CD14-positive monocyte (primary cell): ENCODE results near the gene ILK. TPM values are rescaled to one million over a fixed set of nuclear protein-coding genes. Genes with fewer than 3 reads are reported as not detected.

ENCODE experiments used
- DNase-seq, 3 donors: peaks; one replicate each; pipeline ENCODE4 v3.0.0-alpha.2; 2011 to 2022
- H2AFZ ChIP-seq: 2 replicates; pipeline ENCODE4 v1.6.0; 2012; ENCODE audit warnings: mild to moderate bottlenecking, low read depth, low read length, inconsistent platforms; ENCODE audit not compliant: insufficient read depth, poor library complexity, severe bottlenecking
- H3K27ac ChIP-seq, 2 donors: 1 replicate in 1 of 2; 2 replicates in 1 of 2; pipeline ENCODE4 v1.5.1; 2012 to 2013; ENCODE audit warnings: low read length in 2 of 2, control low read depth in 1 of 2, inconsistent platforms in 1 of 2, low read depth in 1 of 2, mild to moderate bottlenecking in 1 of 2
- H3K27me3 ChIP-seq, 2 donors: one replicate each; pipeline versions ENCODE4 v1.6.0 to v1.6.1; 2011 to 2013; ENCODE audit warnings: low read length in 2 of 2; ENCODE audit not compliant: control insufficient read depth in 2 of 2, insufficient read depth in 2 of 2
- H3K36me3 ChIP-seq, 2 donors: replicated peaks in 1 of 2; 1 replicate in 1 of 2; 2 replicates in 1 of 2; pipeline versions ENCODE4 v1.5.1 to v1.6.1; 2012 to 2013; ENCODE audit warnings: low read length in 2 of 2, control low read depth in 1 of 2, inconsistent platforms in 1 of 2, mild to moderate bottlenecking in 1 of 2; ENCODE audit not compliant: insufficient read depth in 2 of 2, control insufficient read depth in 1 of 2
- H3K4me1 ChIP-seq, 2 donors: 1 replicate in 1 of 2; 2 replicates in 1 of 2; pipeline versions ENCODE4 v1.5.1 to v1.6.1; 2012 to 2013; ENCODE audit warnings: low read length in 2 of 2, control low read depth in 1 of 2, inconsistent platforms in 1 of 2, mild to moderate bottlenecking in 1 of 2, moderate library complexity in 1 of 2; ENCODE audit not compliant: insufficient read depth in 2 of 2, control insufficient read depth in 1 of 2
- H3K4me2 ChIP-seq: replicated peaks from 2 replicates; pipeline ENCODE3; 2012; ENCODE audit warnings: low read length, moderate library complexity, mild to moderate bottlenecking; ENCODE audit not compliant: poor library complexity, severe bottlenecking; ENCODE audit errors: extremely low read depth
- H3K4me3 ChIP-seq, 3 experiments: fragments of 200-600 bp in 1 of 3; sonication (generic) in 1 of 3; replicated peaks in 1 of 3; 1 replicate in 2 of 3; 2 replicates in 1 of 3; pipeline ENCODE4 v1.5.1; 2011 to 2013; ENCODE audit warnings: low read length in 3 of 3, mild to moderate bottlenecking in 3 of 3, control low read depth in 2 of 3, low read depth in 2 of 3, inconsistent platforms in 1 of 3, moderate library complexity in 1 of 3
- H3K79me2 ChIP-seq: 2 replicates; pipeline ENCODE4 v1.6.0; 2012; ENCODE audit warnings: mild to moderate bottlenecking, control low read depth, inconsistent platforms, low read length, moderate library complexity; ENCODE audit not compliant: insufficient read depth
- H3K9ac ChIP-seq: 2 replicates; pipeline ENCODE4 v1.6.0; 2017; ENCODE audit warnings: low read length, mild to moderate bottlenecking; ENCODE audit not compliant: insufficient read depth, poor library complexity, severe bottlenecking
- H3K9me3 ChIP-seq, 2 donors: replicated peaks in 1 of 2; 1 replicate in 1 of 2; 2 replicates in 1 of 2; pipeline versions ENCODE4 v1.5.1 to v1.6.1; 2012 to 2013; ENCODE audit warnings: low read length in 2 of 2, control low read depth in 1 of 2; ENCODE audit not compliant: control insufficient read depth in 1 of 2, insufficient read depth in 1 of 2
- H4K20me1 ChIP-seq: 2 replicates; pipeline ENCODE4 v1.6.0; 2012; ENCODE audit warnings: mild to moderate bottlenecking, low read length, control low read depth, moderate library complexity; ENCODE audit not compliant: insufficient read depth
- H3K27ac Mint-ChIP-seq, 7 donors: one replicate each; pipeline ENCODE4 v1.8.0; 2020; ENCODE audit warnings: mild to moderate bottlenecking in 7 of 7, mixed read lengths in 7 of 7, moderate library complexity in 6 of 7, inconsistent platforms in 2 of 7
- H3K27me3 Mint-ChIP-seq, 3 donors: one replicate each; pipeline ENCODE4 v1.8.0; 2021 to 2022; ENCODE audit warnings: low read depth in 3 of 3, mild to moderate bottlenecking in 3 of 3, mixed read lengths in 3 of 3, moderate library complexity in 3 of 3, inconsistent platforms in 1 of 3
- H3K36me3 Mint-ChIP-seq, 2 donors: one replicate each; pipeline ENCODE4 v1.8.0; 2020; ENCODE audit warnings: mixed read lengths in 2 of 2, inconsistent platforms in 1 of 2, mild to moderate bottlenecking in 1 of 2
- H3K4me1 Mint-ChIP-seq: one replicate; pipeline ENCODE4 v1.8.0; 2020; ENCODE audit warnings: mild to moderate bottlenecking, mixed read lengths
- H3K4me3 Mint-ChIP-seq, 2 donors: one replicate each; pipeline ENCODE4 v1.8.0; 2020; ENCODE audit warnings: mild to moderate bottlenecking in 2 of 2, mixed read lengths in 2 of 2, moderate library complexity in 1 of 2
- H3K9me3 Mint-ChIP-seq, 7 donors: one replicate each; pipeline ENCODE4 v1.8.0; 2020 to 2022; ENCODE audit warnings: mixed read lengths in 7 of 7, mild to moderate bottlenecking in 6 of 7, moderate library complexity in 6 of 7, inconsistent platforms in 2 of 7
- WGBS: methylation state at CpG from one replicate; pipeline ENCODE4 v1.1.5; 2013; ENCODE audit warnings: missing lambda C conversion rate; ENCODE audit not compliant: insufficient coverage; 5-methylcytosine and 5-hydroxymethylcytosine counted together
- intact Hi-C, 2 donors: fragments of 100-400 bp; cut with micrococcal nuclease; formaldehyde crosslinking; loops; one replicate each; pipeline versions ENCODE4 v1.15.0 to v1.15.1; 2023
- polyA plus RNA-seq, 3 donors: library from polyadenylated mRNA; depleted of rRNA in 1 of 3; unstranded in 2 of 3; stranded (reverse) in 1 of 3; fragments of 300-500 nt in 2 of 3; fragments of >200 nt in 1 of 3; fragmentation: Illumina TruSeq in 2 of 3; gene quantifications; 1 replicate in 2 of 3; 2 replicates in 1 of 3; pipeline ENCODE4 v1.2.3, GENCODE V29; 2012 to 2021
- TF ChIP-seq, protein P1 (sequence below): fragments of 200-600 bp; IDR thresholded peaks from one replicate; pipeline ENCODE4 v1.8.0; 2022; ENCODE audit warnings: antibody characterized with exemption, mild to moderate bottlenecking

ILK gene
- polyA plus RNA-seq, 3 donors: 165 to 271 (median 250) TPM

DNA sequence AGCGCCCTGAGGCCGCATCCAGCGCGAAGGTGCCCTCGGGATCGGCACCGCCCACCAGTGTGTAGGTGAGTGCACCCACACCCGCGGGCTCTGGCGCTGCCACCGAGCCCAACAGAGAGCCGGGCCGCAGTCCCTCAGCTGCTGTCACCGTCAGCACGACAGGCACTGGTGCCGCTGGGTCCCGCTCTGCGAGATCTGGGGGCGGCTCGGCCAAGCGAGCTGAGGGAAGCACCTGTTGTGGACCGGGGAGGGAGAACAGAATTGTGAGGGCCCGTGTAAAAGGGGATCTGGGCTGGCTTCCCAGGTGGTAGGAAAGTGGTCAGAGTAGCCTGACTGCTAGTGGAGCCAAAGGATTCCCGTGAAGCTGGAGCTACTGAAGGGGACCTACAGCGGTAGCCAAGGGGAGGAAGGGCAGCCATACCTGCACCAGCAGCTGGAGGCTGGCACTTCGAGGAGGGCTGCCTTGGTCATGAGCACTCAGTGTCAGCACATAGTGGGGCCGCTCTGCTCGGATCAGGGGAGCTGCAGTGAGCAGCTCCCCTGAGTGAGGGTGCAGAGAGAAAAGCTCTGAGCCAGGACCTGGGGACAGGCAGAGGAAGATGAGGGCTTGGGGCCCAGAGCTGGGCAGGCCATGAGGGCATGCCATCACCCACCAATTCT, 27.2 kb downstream of the ILK start:
- intact Hi-C loops: no loop called here
- Mint-ChIP-seq H3K4me1 (peaks cover 7% of the 10 kb centered on the region), H3K27ac (no peak overlapping the region), H3K36me3 (no peaks in the 10 kb centered on the region), H3K27me3 (peaks cover 0 to 2% (median 0%) of the 10 kb centered on the region in 3 donors), H3K4me3 (no peak overlapping the region), H3K9me3 (peaks cover 0 to 9% (median 0%) of the 10 kb centered on the region in 7 donors)
- DNase-seq: no peak
- Histone ChIP-seq H3K27ac (no peak overlapping the region), H4K20me1 (no peaks in the 10 kb centered on the region), H3K9me3 (no peaks in the 10 kb centered on the region), H3K4me1 (peaks cover 24 to 27% of the 10 kb centered on the region in 2 donors), H3K27me3 (no peaks in the 10 kb centered on the region), H3K4me3 (no peak overlapping the region), H3K79me2 (no peaks in the 10 kb centered on the region), H2AFZ (no peak overlapping the region), H3K4me2 (no peak overlapping the region), H3K9ac (no peak overlapping the region), H3K36me3 (no peaks in the 10 kb centered on the region)
- over 99% methylated on average over 28 of the region's 28 CpGs for WGBS
- TF ChIP-seq, protein P1, sequence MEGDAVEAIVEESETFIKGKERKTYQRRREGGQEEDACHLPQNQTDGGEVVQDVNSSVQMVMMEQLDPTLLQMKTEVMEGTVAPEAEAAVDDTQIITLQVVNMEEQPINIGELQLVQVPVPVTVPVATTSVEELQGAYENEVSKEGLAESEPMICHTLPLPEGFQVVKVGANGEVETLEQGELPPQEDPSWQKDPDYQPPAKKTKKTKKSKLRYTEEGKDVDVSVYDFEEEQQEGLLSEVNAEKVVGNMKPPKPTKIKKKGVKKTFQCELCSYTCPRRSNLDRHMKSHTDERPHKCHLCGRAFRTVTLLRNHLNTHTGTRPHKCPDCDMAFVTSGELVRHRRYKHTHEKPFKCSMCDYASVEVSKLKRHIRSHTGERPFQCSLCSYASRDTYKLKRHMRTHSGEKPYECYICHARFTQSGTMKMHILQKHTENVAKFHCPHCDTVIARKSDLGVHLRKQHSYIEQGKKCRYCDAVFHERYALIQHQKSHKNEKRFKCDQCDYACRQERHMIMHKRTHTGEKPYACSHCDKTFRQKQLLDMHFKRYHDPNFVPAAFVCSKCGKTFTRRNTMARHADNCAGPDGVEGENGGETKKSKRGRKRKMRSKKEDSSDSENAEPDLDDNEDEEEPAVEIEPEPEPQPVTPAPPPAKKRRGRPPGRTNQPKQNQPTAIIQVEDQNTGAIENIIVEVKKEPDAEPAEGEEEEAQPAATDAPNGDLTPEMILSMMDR: no peak

DNA sequence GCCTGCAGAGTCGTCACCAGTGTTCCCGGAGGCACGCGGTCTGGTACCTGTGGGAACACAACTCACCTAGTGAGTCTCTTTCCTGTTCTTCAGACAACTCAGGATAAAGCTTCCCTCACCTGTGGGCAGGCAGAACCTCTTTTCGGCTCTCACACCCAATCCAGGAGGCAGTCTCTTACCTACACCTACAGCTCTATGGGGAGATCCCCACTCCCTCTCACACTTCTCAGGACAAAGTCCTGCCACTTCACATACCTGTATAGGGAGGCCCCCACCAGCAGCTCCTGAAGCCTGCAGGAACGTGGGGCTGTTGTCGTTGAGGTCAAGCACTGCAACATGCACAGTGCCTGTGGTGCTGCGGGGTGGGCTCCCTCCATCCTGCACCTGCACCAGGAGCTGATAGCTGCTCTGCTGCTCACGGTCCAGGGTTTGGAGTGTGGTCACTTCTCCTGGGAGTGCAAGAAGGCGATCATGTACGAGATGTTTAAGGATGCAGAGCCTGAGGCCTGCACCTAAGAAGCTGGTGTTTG, 27.9 kb downstream of the ILK start:
- Histone ChIP-seq H3K27me3 (no peaks in the 10 kb centered on the region), H3K36me3 (no peaks in the 10 kb centered on the region), H3K27ac (no peak overlapping the region), H3K4me2 (no peak overlapping the region), H3K4me1 (peaks cover 31 to 33% of the 10 kb centered on the region in 2 donors), H2AFZ (no peak overlapping the region), H4K20me1 (no peaks in the 10 kb centered on the region), H3K9ac (no peak overlapping the region), H3K4me3 (no peak overlapping the region), H3K9me3 (no peaks in the 10 kb centered on the region), H3K79me2 (no peaks in the 10 kb centered on the region)
- TF ChIP-seq, protein P1: no peak
- intact Hi-C loops: no loop called here
- H3K9me3 Mint-ChIP-seq: peaks cover 0 to 9% (median 0%) of the 10 kb centered on the region in 7 donors
- H3K27me3 Mint-ChIP-seq: peaks cover 0 to 2% (median 0%) of the 10 kb centered on the region in 3 donors
- 92% methylated on average over 10 of the region's 11 CpGs for WGBS
- H3K36me3 Mint-ChIP-seq: no peaks in the 10 kb centered on the region
- no peak overlapping the region for H3K27ac Mint-ChIP-seq
- H3K4me3 Mint-ChIP-seq: no peak overlapping the region
- H3K4me1 Mint-ChIP-seq: peaks cover 7% of the 10 kb centered on the region
- no peak for DNase-seq
